ENCODE results near the gene LY6G6C. TPM values are rescaled to one million over a fixed set of nuclear protein-coding genes. Genes with fewer than 3 reads are reported as not detected.

LY6G6C gene
- total and polyA plus RNA-seq, 2 of the 13 experiments (the other 11 are each of a cell fraction or from before 2014, with no cell fraction given), result 0.15 TPM; not detected in 1

DNA sequence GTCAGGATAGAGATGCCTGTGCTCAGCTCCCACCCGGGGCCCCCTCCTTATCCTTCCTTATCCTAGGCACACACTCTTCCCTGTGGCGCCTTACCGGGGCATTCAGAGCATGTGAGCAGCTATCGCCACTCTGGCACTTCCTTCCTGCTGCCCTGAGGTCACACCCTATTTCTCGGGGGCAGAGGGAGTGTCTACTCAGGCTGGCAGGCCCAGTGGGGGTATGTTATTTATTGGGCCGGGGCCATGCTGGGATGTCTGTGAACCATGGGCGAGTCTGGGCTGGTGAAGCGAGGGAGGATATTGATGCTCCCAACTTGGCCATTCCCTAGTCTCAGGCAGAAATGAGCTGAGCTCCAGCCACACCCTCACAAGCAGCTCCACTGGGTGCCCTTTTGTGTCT is 10.3 kb downstream of the LY6G6C start (continued):
- TF ChIP-seq, protein P1, sequence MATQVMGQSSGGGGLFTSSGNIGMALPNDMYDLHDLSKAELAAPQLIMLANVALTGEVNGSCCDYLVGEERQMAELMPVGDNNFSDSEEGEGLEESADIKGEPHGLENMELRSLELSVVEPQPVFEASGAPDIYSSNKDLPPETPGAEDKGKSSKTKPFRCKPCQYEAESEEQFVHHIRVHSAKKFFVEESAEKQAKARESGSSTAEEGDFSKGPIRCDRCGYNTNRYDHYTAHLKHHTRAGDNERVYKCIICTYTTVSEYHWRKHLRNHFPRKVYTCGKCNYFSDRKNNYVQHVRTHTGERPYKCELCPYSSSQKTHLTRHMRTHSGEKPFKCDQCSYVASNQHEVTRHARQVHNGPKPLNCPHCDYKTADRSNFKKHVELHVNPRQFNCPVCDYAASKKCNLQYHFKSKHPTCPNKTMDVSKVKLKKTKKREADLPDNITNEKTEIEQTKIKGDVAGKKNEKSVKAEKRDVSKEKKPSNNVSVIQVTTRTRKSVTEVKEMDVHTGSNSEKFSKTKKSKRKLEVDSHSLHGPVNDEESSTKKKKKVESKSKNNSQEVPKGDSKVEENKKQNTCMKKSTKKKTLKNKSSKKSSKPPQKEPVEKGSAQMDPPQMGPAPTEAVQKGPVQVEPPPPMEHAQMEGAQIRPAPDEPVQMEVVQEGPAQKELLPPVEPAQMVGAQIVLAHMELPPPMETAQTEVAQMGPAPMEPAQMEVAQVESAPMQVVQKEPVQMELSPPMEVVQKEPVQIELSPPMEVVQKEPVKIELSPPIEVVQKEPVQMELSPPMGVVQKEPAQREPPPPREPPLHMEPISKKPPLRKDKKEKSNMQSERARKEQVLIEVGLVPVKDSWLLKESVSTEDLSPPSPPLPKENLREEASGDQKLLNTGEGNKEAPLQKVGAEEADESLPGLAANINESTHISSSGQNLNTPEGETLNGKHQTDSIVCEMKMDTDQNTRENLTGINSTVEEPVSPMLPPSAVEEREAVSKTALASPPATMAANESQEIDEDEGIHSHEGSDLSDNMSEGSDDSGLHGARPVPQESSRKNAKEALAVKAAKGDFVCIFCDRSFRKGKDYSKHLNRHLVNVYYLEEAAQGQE (IDR thresholded peaks at IDR 0.05; ENCODE audit: borderline replicate concordance in 1 of 2, low read depth in 1 of 2, low read length in 2 of 2), result no peak

DNA sequence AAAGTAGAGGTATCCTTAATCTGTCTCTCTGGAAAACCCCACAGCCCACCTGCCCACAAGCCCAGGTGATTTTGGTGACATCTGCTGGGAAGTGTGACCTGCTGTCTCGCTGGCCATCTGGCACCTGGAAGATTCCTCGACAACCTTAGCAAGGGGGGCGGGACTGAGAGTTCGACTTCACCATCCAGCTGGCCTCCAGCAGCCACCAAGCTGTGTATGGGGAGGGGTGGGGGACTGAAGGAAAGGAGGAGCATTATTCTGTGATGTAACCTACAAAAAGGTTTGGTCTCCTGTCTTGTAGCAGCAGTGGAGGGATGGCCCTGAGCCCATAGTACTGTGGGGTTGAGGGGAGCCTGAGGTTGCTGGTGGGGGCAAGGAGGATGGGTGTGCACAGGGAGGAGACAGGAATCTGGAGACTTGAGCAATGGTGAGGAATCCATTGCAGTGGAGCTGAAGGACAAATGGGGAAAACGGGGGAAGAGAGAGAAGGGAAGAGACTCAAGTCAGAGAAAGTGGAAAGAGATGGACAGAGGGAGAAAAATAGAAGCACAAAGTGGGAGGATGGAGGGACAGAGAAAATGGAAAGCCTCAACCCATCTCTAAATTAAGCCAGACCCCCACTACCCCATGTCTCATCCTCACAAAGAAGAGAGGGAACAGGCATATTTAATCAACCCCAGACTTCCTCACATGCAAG is 10.9 kb downstream of the LY6G6C start:
- BruUV-seq (replicated peaks), result no TSS peak
- H3K27ac ChIP-seq (ENCODE audit: extremely low read length, insufficient read depth, low read length), result no peak overlapping the region
- peaks cover 24% of the 10 kb centered on the region for H3K4me1 ChIP-seq (ENCODE audit: insufficient read depth, low read length)
- no peak overlapping the region for H3K4me3 ChIP-seq (replicated peaks in 1 of 3; ENCODE audit: insufficient read depth in 1 of 3, low read depth in 2 of 3, low read length in 3 of 3)
- DNase-seq (ENCODE audit: low spot score), result no peak
- no peaks in the 10 kb centered on the region for H3K36me3 ChIP-seq (replicated peaks in 1 of 2; ENCODE audit: control insufficient read depth in 1 of 2, insufficient read depth in 2 of 2, low read length in 2 of 2)
- no peak overlapping the region for H2AFZ ChIP-seq (ENCODE audit: low read length)
- WGBS (ENCODE audit: low lambda C conversion rate), result 47% methylated on average over 5 of the region's 5 CpGs
- POLR2A ChIA-PET, result interaction anchor here (0.9 to 5.1 kb wide), 2 partner anchors 8 to 27 kb away, joined by 3 to 31 read pairs; partner anchors contain the start of gene ABHD16A
- no peak for ATAC-seq
- H3K9me3 ChIP-seq (ENCODE audit: low read length), result no peaks in the 10 kb centered on the region
- no peaks in the 10 kb centered on the region for H4K20me1 ChIP-seq (ENCODE audit: insufficient read depth, low read length)
- no peaks in the 10 kb centered on the region for H3K79me2 ChIP-seq (ENCODE audit: insufficient read depth, low read length)
- CTCF ChIA-PET (ENCODE audit: low intra/inter-chr PET ratio, low total read pairs), result no interaction called here
- intact Hi-C loops (cut with micrococcal nuclease; ENCODE audit: unreplicated experiment) (no loop called here), in situ Hi-C loops (cut with HindIII; ENCODE audit: extremely low pct_ligation_motif_present, low pct_unique_long_range_greater_than_20kb) (no loop called here)
- TF ChIP-seq KLF13 (CRISPR knock-in tag; IDR thresholded peaks at IDR 0.05) (no peak), NBN (conservative IDR thresholded peaks at IDR 0.05) (0 out of 2 replicates have a peak, but pooled peaks have one; percentile 32), PRPF4 (IDR thresholded peaks at IDR 0.05; ENCODE audit: low read depth, low read length, poor library complexity, severe bottlenecking) (no peak), ZFP41 (CRISPR knock-in tag; IDR thresholded peaks at IDR 0.05; ENCODE audit: borderline replicate concordance) (no peak)
- TF ChIP-seq, protein P2, sequence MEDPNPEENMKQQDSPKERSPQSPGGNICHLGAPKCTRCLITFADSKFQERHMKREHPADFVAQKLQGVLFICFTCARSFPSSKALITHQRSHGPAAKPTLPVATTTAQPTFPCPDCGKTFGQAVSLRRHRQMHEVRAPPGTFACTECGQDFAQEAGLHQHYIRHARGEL (CRISPR knock-in tag; IDR thresholded peaks at IDR 0.05), result 0 out of 2 replicates have a peak, but pooled peaks have one; percentile 50
- no peak overlapping the region for H3K4me2 ChIP-seq (ENCODE audit: low read depth, low read length)
- no peak for FAIRE-seq
- H3K27me3 ChIP-seq (ENCODE audit: control insufficient read depth in 1 of 2, insufficient read depth in 2 of 2, low read length in 2 of 2), result peaks cover 11 to 48% of the 10 kb centered on the region in 2 experiments; a peak in 4 of 5 replicates
- no peak overlapping the region for H3K9ac ChIP-seq (ENCODE audit: insufficient read depth, low read depth, low read length)

All from HepG2 (cell line).